Heart right ventricle (tissue), 16 donors: ENCODE data around the gene GPR162. TPM values are rescaled to one million over a fixed set of nuclear protein-coding genes. Genes with fewer than 3 reads are reported as not detected.
A peak's percentile ranks its signal among the peaks of the same experiment; 100 is the strongest.
"Not testable (repeated sequence)": the region's sequence is repeated elsewhere in the genome, so short reads cannot be mapped to it uniquely, and the experiment has no call there.

Experiments
- ATAC-seq, 8 donors: fragments of 200-7000 bp; cut with Tn5 transposase; one replicate each; pipeline ENCODE4 v1.9.1; 2020; ENCODE audit warnings: mild to moderate bottlenecking in 8 of 8, moderate library complexity in 8 of 8, moderate number of reproducible peaks in 1 of 8
- DNase-seq, 2 donors: peaks; one replicate each; pipeline ENCODE4 v3.0.0-alpha.2; 2020
- H3K27ac ChIP-seq, 10 donors: fragments of 200-600 bp; sonication (generic) in 2 of 10; one replicate each; pipeline versions ENCODE4 v1.5.0 to v1.8.0; 2020 to 2022; ENCODE audit warnings: mild to moderate bottlenecking in 3 of 10
- H3K27me3 ChIP-seq, 7 donors: fragments of 200-600 bp; one replicate each; pipeline ENCODE4 v1.8.0; 2021 to 2022; ENCODE audit warnings: mild to moderate bottlenecking in 2 of 7
- H3K36me3 ChIP-seq, 9 donors: fragments of 200-600 bp; sonication (generic) in 1 of 9; one replicate each; pipeline versions ENCODE4 v1.5.0 to v1.8.0; 2020 to 2022; ENCODE audit warnings: mild to moderate bottlenecking in 2 of 9
- H3K4me1 ChIP-seq, 9 donors: fragments of 200-600 bp; sonication (generic) in 1 of 9; one replicate each; pipeline versions ENCODE4 v1.5.0 to v1.8.0; 2020 to 2022; ENCODE audit warnings: mild to moderate bottlenecking in 4 of 9
- H3K4me3 ChIP-seq, 10 donors: fragments of 200-600 bp; sonication (generic) in 2 of 10; one replicate each; pipeline versions ENCODE4 v1.5.0 to v1.8.0; 2020 to 2022; ENCODE audit warnings: mild to moderate bottlenecking in 7 of 10, moderate library complexity in 2 of 10
- H3K9me3 ChIP-seq, 11 donors: fragments of 200-600 bp in 10 of 11; sonication (generic) in 2 of 11; one replicate each; pipeline versions ENCODE4 v1.5.0 to v1.8.0; 2013 to 2022; ENCODE audit warnings: mild to moderate bottlenecking in 2 of 11, control low read depth in 1 of 11, moderate library complexity in 1 of 11
- WGBS, 2 donors: extraction: QIAGEN DNeasy Blood & Tissue Kit; methylation state at CpG; one replicate each; pipeline ENCODE4 v1.1.7; 2013; ENCODE audit warnings: inconsistent platforms in 1 of 2; 5-methylcytosine and 5-hydroxymethylcytosine counted together
- intact Hi-C, 10 donors: fragments of 100-400 bp; cut with DNase I; formaldehyde crosslinking; loops; one replicate each; pipeline versions ENCODE4 v1.11.1 to v1.14.2; 2022
- polyA plus RNA-seq, 2 donors: library from polyadenylated mRNA; stranded (reverse); fragments of 200-250 nt; gene quantifications; one replicate each; pipeline ENCODE4 v1.2.3, GENCODE V29; 2013
- total RNA-seq, 10 donors: library from RNA; stranded (reverse); fragmentation: NEBNext Ultra II Directional in 3 of 10; extraction: Animal tissue kit (Norgen Biotek cat#: 25700) in 3 of 10; gene quantifications; one replicate each; pipeline versions ENCODE4 v1.2.1 to v1.2.4, GENCODE V29; 2021 to 2023
- TF ChIP-seq, protein P1 (sequence below), 9 donors: fragments of 200-600 bp; sonication (generic) in 2 of 9; IDR thresholded peaks; one replicate each; pipeline versions ENCODE4 v1.5.0 to v1.8.0; 2021 to 2022; ENCODE audit warnings: antibody characterized with exemption in 9 of 9, mild to moderate bottlenecking in 5 of 9, moderate library complexity in 1 of 9
- donor health status: Arrhythmogenic right ventricular cardiomyopathy.
- donor health status: ischemic (EF 13 %, LVEDD 7.1; RV severe dilation, severe dysfunction).
- donor health status: healthy with polysubstance abuse.
- donor health status: DM: no; HTN: yes; CAD: no.
- donor health status: DM: no; HTN: no; CAD: no.
- donor health status: ischemic (EF 25% LVEDD 6.9; RV normal size, moderate dysfunction).
- donor health status: ischemic (EF 25% LVEDD 5.7; RV mildly dilated, moderate dysfunction).
- donor health status: healthy.
- donor health status: DM: yes; HTN: yes; CAD: no.
- donor health status: Ischemic cardiomyopathy.
- donor health status: ischemic (EF 35%, LVEDD 5.7; RV mildly dilated, moderate dysfunction).
- donor health status: nonischemic (EF 11% LVEDD 7.7; RV severe dilation, severe dysfunction).
- donor health status: DM: yes; HTN: yes; CAD: no.
- donor health status: PGD.
- donor health status: ischemic (EF 29% LVEDD 5.4; RV normal size, mild dysfunction).
- donor health status: nonischemic (EF 23%, LVEDD 6.1; RV moderate dilation, normal function).

GPR162 gene
- total and polyA plus RNA-seq, 12 donors, result 1.8 to 16.8 (median 4.2) TPM

DNA sequence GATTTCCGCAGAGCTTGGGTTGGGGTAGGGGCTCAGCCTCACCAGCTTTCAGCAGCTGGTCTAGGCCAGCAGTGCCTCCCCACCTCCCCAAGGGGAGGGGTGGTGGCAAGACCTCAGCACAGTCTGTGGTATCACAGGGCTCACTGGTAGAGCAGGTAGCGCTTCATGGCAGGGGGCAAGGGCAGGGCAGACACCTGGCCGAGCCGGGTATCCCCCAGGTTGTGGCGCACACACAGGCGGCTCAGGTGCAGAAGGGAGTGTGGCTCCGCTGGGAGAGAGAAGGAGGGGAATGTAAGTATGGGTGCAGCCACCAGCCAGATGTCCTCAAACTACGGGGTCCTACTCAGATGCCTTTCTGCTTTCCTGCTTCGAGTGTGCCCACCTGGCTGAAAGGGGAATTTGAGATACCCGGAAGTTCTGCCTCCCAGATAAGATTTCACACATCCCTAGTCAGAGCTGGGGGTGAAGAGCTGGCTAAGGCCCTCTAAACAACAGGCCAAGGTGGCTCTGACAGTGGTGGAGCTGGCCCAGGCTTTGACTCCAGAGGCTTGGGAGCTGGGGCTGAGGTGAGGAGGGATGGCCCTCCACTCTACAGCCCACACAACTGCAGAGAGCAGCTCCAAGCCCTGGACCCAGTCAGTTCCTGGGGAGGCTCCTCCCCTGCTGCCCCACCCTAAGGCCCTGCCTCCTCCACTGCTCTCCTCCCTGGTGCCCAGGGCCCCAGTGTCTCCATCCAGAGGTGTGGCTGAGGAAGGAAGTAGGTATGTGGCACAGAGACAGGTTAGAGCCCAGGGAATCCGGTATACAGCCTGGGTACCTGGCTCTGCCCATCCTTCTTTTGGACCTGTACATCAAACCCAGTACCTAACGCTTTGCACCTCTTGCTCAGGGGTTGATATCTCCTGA is 49.7 kb downstream of the GPR162 start:
- H3K4me1 ChIP-seq, result peaks cover 32 to 69% (median 56%) of the 10 kb centered on the region in 9 donors
- DNase-seq, result no peak
- peaks cover 0 to 41% (median 18%) of the 10 kb centered on the region in 9 donors for H3K36me3 ChIP-seq
- TF ChIP-seq, protein P1, sequence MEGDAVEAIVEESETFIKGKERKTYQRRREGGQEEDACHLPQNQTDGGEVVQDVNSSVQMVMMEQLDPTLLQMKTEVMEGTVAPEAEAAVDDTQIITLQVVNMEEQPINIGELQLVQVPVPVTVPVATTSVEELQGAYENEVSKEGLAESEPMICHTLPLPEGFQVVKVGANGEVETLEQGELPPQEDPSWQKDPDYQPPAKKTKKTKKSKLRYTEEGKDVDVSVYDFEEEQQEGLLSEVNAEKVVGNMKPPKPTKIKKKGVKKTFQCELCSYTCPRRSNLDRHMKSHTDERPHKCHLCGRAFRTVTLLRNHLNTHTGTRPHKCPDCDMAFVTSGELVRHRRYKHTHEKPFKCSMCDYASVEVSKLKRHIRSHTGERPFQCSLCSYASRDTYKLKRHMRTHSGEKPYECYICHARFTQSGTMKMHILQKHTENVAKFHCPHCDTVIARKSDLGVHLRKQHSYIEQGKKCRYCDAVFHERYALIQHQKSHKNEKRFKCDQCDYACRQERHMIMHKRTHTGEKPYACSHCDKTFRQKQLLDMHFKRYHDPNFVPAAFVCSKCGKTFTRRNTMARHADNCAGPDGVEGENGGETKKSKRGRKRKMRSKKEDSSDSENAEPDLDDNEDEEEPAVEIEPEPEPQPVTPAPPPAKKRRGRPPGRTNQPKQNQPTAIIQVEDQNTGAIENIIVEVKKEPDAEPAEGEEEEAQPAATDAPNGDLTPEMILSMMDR (IDR thresholded peaks at IDR 0.05), result no peak
- ATAC-seq, result no peak
- WGBS, 2 donors, result 76 to 79% methylated on average over 12 of the region's 12 CpGs
- peak overlapping the region in 6 of 10 donors; percentile 74 to 95 (median 82) for H3K4me3 ChIP-seq
- no peaks in the 10 kb centered on the region for H3K9me3 ChIP-seq
- intact Hi-C loops, result loop anchor here in 3 of 10 donors (2.0 to 5.0 kb wide), 3 partner anchors 56 to 96 kb away; partner anchors contain the start of gene ATN1 (in 1 of the 3)
- peak overlapping the region in 7 of 10 donors; percentile 44 to 91 (median 89) for H3K27ac ChIP-seq
- H3K27me3 ChIP-seq, result no peaks in the 10 kb centered on the region

DNA sequence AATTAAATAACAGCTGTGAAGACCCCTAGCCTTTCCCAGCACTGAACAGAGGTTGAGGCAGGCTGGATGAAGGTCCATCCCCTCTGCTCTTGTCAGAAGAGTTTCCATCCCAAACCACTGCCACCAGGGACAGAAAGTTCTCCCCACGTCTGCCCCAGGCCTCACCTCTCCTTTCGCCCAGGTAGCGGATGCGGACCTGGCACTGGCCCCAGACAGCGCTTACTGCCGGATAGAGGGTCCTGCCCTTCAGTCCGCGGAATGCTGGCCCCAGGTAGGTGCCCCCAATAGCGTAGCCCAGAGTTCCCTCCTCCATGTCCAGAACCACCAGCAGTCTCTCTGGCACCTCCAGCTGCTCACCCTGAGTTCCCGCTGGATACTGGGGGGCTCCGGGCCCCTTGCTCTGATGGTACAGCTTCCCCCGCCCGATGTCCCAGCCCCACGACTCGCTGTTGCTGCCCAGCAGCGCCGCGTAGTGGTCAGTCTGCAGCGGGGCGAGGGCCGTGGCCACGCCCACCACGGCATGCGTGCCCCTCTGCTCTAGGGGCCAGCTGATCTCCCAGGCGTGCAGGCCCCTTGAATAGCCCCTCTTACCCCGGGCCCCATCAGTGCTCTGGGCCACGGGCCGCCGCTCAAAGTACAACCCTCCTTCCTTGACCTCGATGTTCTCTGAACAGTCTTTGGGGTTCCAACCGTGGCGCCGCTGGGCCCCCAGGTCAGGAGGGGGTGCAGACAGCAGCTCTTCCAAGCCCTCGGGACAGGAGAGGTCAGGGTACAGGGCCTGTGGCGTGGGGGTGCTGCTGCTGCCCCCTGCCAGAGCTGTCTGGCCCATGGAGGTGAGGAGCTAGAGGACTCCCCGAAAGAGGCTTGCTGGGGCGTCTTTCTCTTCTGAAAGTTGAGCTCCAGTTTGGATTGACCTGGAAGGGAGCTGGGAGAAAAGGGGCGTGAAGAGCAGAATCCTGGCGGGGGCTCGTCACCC is 50.7 kb downstream of the GPR162 start:
- peak overlapping the region; percentile 50 to 91 (median 89) for H3K27ac ChIP-seq
- peaks cover 26 to 61% (median 50%) of the 10 kb centered on the region in 9 donors for H3K4me1 ChIP-seq
- no peaks in the 10 kb centered on the region for H3K9me3 ChIP-seq
- intact Hi-C loops, result loop anchor here in 3 of 10 donors (2.0 to 5.0 kb wide), 3 partner anchors 18 to 95 kb away; partner anchors contain the start of gene ATN1 (in 1 of the 3)
- no peaks in the 10 kb centered on the region for H3K27me3 ChIP-seq
- peak overlapping the region; percentile 66 to 95 (median 80) for H3K4me3 ChIP-seq
- TF ChIP-seq, protein P1 (IDR thresholded peaks at IDR 0.05), result peak; percentile 95 to 99 (median 98)
- H3K36me3 ChIP-seq, result peaks cover 0 to 51% (median 18%) of the 10 kb centered on the region in 9 donors
- WGBS, 2 donors, result 1% methylated on average over 39 to 40 of the region's 40 CpGs
- DNase-seq, result peak; percentile 83 to 90
- ATAC-seq, result peak; percentile 58 to 88 (median 79)

DNA sequence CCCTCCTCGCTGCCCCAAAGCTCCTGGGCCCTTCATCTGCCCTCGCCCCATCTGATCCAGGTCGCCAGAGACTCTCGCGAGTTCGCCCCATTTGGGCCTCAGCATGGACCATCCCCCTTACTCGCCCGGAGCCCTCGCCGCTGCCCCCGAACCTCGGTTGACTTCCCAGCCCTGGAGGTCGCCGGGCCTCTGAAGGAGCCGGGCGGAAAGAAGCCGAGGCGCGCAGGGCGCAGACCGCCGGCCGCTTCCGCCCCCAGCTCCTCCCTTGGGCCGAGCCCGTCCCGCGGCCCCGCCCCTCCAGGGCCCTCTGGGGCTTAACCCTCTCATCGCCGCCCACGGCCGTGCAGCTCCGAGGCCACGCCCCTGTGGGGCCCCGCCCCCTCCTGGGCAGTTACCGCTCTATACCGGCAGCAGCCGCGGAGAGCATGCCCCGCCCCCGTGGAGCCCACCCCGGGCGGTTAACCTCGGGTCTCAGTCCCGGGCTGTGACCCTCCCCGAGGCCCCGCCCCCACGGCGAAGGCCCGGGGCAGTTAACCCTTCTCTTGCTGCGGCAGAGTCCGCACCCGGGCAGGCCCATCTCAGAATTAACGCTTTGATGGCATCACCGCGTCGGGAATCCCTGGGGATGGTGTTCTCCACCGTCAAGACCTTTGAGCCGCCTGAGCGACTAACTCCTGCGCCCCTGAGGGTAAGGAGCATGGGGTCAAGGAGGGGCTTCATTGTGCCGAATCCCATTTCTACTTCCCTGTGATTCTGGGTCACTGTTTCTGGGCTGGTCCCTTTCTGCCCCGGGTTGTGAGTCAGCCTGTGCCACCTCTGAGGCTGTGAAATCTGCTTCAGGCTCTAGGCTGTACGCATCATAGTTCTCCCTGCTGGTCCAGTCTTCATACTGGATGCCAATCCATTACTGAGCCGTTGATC is 51.7 kb downstream of the GPR162 start, which contains the start of gene SPSB2:
Gene SPSB2 (minus strand): TSS at position 210 of the 921 bp plus-strand sequence. CDS start 402 bp downstream, outside the sequence.
- DNase-seq, result peak; percentile 97 to 99
- Histone ChIP-seq H3K4me1 (peaks cover 24 to 58% (median 45%) of the 10 kb centered on the region in 9 donors), H3K4me3 (peak within 1 kb of the TSS; percentile 66 to 95 (median 80)), H3K27ac (peak within 1 kb of the TSS; percentile 50 to 91 (median 89)), H3K9me3 (no peaks in the 10 kb centered on the region), H3K27me3 (no peaks in the 10 kb centered on the region), H3K36me3 (peaks cover 0 to 61% (median 18%) of the 10 kb centered on the region in 9 donors)
- TF ChIP-seq, protein P1 (IDR thresholded peaks at IDR 0.05), result peak in 2 of 9 donors; percentile 9 to 21
- 1% methylated on average over 58 to 66 of the region's 66 CpGs for WGBS, 2 donors
- peak; percentile 90 to 97 (median 94) for ATAC-seq
- intact Hi-C loops, result loop anchor here in 3 of 10 donors (2.0 to 5.0 kb wide), 3 partner anchors 17 to 94 kb away; partner anchors contain the start of gene ATN1 (in 1 of the 3)

DNA sequence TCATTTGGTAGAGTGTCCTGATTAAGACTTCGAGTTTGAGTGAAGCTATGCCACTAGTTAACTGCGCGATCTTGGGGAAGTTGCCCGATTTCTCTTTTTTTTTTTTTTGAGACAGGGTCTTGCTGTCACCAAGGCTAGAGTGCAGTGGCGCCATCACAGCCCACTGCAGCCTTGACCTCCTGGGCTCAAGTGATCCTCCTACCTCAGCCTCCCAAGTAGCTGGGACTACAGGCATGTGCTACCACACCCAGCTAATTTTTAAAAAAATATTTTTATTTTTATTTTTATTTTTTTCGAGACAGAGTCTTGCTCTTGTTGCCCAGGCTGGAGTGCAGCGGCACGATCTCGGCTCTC is 52.4 kb downstream of the GPR162 start:
- DNase-seq, H3K9me3 ChIP-seq, ATAC-seq, H3K27me3 ChIP-seq: not testable (repeated sequence)
- intact Hi-C loops, result loop anchor here in 2 of 10 donors (5.0 kb wide), 2 partner anchors 53 to 93 kb away; partner anchors contain the start of gene ATN1 (in 1 of the 2)
- WGBS, 2 donors, result 56 to 71% methylated on average over 9 of the region's 9 CpGs
- Histone ChIP-seq H3K27ac (peak overlapping the region in 9 of 10 donors; percentile 50 to 91 (median 89)), H3K36me3 (peaks cover 0 to 59% (median 18%) of the 10 kb centered on the region in 9 donors), H3K4me1 (peaks cover 18 to 52% (median 38%) of the 10 kb centered on the region in 9 donors), H3K4me3 (peak overlapping the region in 9 of 10 donors; percentile 66 to 95 (median 80))
